GM10266 (cell line): ENCODE measurements around the gene NEK6.

Experiments
- DNase-seq: peaks from one replicate; pipeline ENCODE4 v3.0.0; 2012; ENCODE audit errors: extremely low spot score
- TF ChIP-seq, protein P1 (sequence below): IDR thresholded peaks from 2 replicates; pipeline ENCODE4 v1.5.1; 2012; ENCODE audit warnings: mild to moderate bottlenecking, low read depth; ENCODE audit not compliant: control insufficient read depth, insufficient read depth; ENCODE audit errors: missing control alignments

Gene NEK6

DNA sequence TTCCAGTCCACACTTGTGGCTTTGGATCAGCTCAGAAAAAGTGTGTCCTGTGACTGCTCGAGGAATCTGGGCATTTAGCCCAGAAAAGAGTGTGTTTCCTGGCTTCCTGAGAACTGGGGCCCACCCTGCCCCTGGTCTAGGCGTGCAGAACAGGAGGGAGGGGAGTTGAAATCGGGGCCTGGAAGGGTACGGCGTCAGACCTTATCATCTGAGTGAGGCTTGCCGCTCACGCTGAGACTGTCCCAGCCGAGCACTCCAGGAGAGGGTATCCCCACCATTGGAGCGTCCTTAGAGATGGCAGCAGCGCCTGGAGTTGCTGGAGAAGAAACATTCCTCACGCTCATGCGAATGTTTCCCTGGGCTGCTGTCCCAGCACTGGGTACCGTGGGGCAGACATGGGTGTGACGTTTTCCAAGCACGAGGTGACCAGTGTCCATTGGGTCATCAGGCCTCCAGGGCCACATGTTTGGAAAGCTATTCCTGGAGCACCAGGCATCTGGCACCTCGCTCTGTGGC, 22.5 kb downstream of the NEK6 start:
- no peak for DNase-seq
- TF ChIP-seq, protein P1, sequence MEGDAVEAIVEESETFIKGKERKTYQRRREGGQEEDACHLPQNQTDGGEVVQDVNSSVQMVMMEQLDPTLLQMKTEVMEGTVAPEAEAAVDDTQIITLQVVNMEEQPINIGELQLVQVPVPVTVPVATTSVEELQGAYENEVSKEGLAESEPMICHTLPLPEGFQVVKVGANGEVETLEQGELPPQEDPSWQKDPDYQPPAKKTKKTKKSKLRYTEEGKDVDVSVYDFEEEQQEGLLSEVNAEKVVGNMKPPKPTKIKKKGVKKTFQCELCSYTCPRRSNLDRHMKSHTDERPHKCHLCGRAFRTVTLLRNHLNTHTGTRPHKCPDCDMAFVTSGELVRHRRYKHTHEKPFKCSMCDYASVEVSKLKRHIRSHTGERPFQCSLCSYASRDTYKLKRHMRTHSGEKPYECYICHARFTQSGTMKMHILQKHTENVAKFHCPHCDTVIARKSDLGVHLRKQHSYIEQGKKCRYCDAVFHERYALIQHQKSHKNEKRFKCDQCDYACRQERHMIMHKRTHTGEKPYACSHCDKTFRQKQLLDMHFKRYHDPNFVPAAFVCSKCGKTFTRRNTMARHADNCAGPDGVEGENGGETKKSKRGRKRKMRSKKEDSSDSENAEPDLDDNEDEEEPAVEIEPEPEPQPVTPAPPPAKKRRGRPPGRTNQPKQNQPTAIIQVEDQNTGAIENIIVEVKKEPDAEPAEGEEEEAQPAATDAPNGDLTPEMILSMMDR, result no peak

DNA sequence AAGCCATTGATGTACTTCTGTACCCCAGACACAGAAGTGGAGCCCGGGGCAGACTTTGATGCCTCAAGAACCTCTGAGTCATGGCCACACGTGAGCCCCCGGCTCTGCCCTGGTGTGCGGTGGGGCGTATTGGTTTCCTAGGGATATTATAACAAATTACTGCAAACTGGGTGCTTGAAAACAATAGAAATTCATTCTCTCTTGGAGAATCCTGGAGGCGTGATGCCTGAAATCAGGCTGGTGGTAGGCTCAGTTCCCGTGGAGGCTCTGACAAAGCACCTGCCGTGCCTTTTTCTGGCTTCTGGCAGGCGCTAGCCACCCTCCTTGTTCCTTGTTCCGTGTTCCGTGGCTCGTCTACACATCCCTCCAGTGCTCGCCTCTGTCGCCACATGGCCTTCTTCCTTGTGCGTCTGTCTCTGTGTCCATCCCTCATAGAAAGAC, 24.2 kb downstream of the NEK6 start:
- TF ChIP-seq, protein P1, result no peak
- DNase-seq, result no peak

DNA sequence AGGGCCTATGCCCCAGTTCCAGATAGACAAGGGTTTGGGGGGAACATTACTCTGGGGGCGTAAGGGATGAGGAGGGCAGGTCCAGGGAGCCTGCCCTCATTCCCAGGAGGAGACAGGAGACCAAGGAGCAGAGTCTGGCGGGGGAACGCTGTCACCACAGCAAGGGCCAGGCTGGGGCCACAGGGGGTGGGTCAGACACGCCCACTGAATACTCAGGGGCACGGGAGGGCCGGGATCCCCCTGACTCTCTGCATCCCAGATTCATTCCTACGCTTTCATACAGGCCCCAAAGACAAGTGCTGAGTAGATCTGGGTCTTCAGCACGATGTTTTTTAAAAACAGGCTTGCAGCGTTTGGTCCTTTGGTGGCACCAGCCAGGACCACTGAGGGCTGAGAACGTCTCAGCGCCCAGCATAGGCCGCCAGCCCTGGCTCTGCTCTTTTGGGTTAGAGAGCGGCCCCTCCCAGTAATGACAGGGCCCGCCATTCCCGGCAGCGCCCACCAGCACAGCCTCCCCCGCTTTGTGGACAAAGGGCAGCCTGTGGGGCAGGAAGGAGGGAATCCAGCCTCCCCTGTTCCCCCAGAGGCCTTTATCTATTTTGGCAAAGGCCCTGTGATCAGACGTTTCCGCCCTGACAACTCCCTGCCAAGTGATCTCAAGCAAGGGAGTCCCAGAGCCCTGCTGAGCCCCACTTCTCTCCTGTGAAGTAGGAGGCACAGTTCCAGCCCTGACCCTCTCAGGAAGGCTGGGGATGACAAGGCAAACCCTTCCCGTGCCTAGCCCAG, 24.9 kb downstream of the NEK6 start:
- TF ChIP-seq, protein P1, result no peak
- DNase-seq, result no peak

DNA sequence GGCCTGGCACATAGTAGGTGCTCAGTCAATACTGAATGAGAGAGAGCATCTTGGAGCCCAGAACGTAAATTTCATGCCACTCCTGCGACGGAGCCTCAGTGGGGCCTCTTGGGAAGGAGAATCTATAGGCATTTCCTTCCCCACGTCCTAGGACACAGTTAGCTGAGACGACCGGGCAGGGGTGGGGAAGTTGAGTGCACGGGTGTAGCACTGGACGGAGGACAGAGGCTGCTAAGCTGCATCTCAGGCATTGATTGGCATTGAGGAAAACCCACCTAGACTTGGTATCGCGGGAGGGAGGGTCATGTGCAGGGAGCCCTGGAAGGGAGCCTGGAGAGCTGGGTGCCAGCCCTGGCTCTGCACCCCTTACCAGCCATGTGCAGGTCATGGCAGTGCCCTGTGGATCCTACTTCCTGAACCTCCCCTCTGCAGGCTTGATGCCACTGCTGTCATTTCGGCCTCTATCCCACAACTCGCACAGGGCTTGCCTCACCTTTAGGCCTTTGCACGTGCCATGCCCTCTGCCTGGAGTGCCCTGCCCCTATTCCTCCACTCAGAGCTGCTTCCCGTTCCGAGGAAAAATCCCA, 25.6 kb downstream of the NEK6 start:
- no peak for DNase-seq
- TF ChIP-seq, protein P1, result no peak

DNA sequence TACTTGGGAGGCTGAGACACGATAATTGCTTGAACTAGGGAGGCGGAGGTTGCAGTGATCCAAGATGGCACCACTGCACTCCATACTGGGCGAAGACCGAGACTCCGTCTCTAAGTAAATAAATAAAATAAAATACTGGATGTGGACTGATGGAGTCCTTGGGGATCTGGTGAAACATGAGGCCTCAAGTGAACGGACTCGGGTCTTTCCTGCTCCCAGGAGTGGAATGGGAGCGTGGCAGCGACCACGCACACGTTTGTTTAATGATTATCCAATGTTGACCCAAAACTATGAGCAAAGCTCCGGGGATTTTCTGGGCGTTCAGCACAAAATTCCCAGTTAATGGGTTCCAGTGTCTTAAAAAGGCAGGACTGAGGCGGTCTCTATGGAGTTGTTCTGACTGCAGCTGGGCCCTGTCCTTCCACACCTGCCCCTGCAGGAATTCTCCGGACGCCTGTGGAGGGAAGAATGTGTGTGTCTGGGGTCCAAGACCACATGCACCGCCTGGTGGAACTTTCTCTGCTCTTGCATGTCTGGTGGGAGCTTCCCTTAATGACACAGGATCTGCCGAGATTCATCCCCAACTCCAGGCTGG, 26.6 kb downstream of the NEK6 start:
- TF ChIP-seq, protein P1, result no peak
- no peak for DNase-seq

DNA sequence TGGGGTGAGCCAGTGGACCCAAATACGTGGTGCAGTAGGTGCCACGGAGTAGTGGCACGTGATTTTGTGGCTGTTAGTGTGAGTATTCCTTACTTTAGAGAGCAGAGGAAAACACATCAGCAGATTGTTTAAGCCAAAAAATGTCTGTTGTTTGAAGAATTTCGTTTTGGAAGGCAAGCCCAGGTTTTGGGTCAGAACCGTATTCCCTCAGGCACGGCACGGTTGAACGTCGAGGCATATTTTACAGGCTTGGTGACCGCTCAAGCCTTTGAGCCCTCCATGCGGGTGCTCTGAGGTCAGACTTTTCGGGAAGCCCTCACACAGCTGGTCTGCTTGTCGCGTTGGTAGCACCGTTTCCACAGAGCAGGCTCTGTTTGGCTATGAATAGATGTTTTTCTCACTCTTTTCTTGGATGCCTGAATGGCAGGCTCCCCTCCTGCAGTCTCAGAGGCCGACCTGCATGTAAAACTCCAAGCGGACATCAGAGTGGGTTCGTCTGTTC, 27.2 kb downstream of the NEK6 start:
- no peak for DNase-seq
- TF ChIP-seq, protein P1, result no peak
